Right lobe of liver (tissue), 6 donors: Measurements from ENCODE around the gene MDM1. TPM values are rescaled to one million over a fixed set of nuclear protein-coding genes. Genes with fewer than 3 reads are reported as not detected.

ENCODE experiments used
- ATAC-seq, 4 donors: fragments of 200-7000 bp; cut with Tn5 transposase; one replicate each; pipeline ENCODE4 v1.9.1; 2020; ENCODE audit warnings: mild to moderate bottlenecking in 4 of 4, moderate library complexity in 4 of 4
- DNase-seq, 3 donors: peaks; one replicate each; pipeline ENCODE4 v3.0.0-alpha.2; 2020
- H3K27ac ChIP-seq, 3 donors: fragments of 200-600 bp; one replicate each; pipeline ENCODE4 v1.8.0; 2022
- H3K27me3 ChIP-seq, 2 donors: fragments of 200-600 bp; one replicate each; pipeline ENCODE4 v1.8.0; 2022
- H3K36me3 ChIP-seq, 4 donors: fragments of 200-600 bp; sonication (generic) in 1 of 4; one replicate each; pipeline versions ENCODE4 v1.5.1 to v1.8.0; 2017 to 2022; ENCODE audit warnings: control low read depth in 1 of 4
- H3K4me1 ChIP-seq, 4 donors: fragments of 200-600 bp; sonication (generic) in 1 of 4; one replicate each; pipeline versions ENCODE4 v1.5.1 to v1.8.0; 2017 to 2022; ENCODE audit warnings: control low read depth in 1 of 4
- H3K4me3 ChIP-seq, 3 donors: fragments of 200-600 bp; one replicate each; pipeline ENCODE4 v1.8.0; 2022
- H3K9me3 ChIP-seq, 4 donors: fragments of 200-600 bp; sonication (generic) in 1 of 4; one replicate each; pipeline versions ENCODE4 v1.5.1 to v1.8.0; 2017 to 2022; ENCODE audit warnings: control low read depth in 1 of 4
- CTCF ChIP-seq, 4 donors: fragments of 200-600 bp in 3 of 4; fragments of 450-650 bp in 1 of 4; IDR thresholded peaks; one replicate each; pipeline versions ENCODE4 v1.5.1 to v1.8.0; 2016 to 2022; ENCODE audit warnings: antibody characterized with exemption in 4 of 4, mild to moderate bottlenecking in 2 of 4
- POLR2A ChIP-seq: fragments of 450-650 bp; IDR thresholded peaks from one replicate; pipeline ENCODE4 v1.6.1; 2017; ENCODE audit warnings: antibody characterized with exemption, mild to moderate bottlenecking
- WGBS: methylation state at CpG from one replicate; pipeline ENCODE4 v1.1.6; 2018; ENCODE audit warnings: low coverage, low lambda C conversion rate; ENCODE audit not compliant: insufficient coverage; ENCODE audit errors: missing lambda C conversion rate; 5-methylcytosine and 5-hydroxymethylcytosine counted together
- intact Hi-C, 2 donors: fragments of 100-400 bp; cut with DNase I; formaldehyde crosslinking; loops; one replicate each; pipeline versions ENCODE4 v1.11.2 to v1.14.1; 2022
- total RNA-seq, 6 experiments: library from RNA; depleted of rRNA in 2 of 6; stranded (reverse); fragments of >200 nt in 2 of 6; fragmentation: NEBNext Ultra II Directional in 3 of 6; extraction: Animal tissue kit (Norgen Biotek cat#: 25700) in 3 of 6; gene quantifications; one replicate each; pipeline versions ENCODE4 v1.1.0 to v1.2.4, GENCODE V29; 2016 to 2023
- donor health status: DM: no; HTN: yes; CAD: no.
- donor health status: DM: no; HTN: no; CAD: no.
- donor health status: DM: no; HTN: no; CAD: no.
- donor health status: DM: no; HTN: yes; CAD: no.
- donor health status: DM: no; HTN: yes; CAD: no.

MDM1 gene
- total RNA-seq, 6 experiments from 2014 or later = 2.9 to 6.6 (median 4.1) TPM

DNA sequence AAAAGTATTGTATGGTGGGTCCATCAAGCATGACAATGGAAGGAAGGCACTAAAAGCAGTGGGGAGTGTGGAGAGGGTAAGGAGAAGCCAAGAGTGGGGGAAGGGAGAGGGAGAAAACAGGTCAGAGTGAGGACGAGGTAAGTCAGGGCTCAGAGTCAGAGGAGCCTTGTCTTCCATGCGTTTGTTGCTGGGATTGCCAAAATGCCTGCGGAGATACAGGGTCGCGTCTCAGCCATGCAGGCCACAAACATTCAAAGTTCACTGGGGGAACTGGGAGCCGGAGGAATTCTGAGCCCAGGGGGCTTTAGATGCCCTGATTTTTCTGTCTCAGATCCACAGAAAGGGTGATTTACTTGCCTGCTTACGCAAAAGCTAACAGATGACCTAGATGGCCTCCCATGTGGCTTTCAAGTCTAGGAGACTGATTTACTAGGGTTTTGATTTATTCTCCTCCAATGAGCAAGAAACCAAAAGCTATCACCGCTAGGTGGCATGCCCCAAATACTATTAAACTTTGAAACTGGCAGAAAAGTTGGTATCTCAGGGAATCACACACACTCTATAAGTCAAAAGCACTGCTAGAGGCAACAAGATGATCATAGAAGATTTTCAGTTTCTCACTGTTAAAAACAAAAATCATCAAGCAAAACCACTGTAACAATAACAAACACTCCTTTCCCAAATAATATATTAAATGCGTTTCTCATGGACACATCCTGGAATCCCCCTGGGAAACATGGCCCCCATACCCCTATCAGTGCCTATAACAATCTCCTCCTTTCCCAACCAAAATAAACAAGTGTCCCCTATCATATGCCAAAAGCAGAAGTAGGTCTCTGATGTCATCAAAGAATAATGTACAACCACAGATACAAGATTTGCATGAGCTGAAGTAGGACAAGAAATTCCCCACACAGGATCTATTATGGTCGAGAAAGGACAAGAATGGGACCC is 26.6 kb upstream of the MDM1 start:
- Histone ChIP-seq H3K4me3 (no peak overlapping the region), H3K36me3 (no peaks in the 10 kb centered on the region), H3K9me3 (no peaks in the 10 kb centered on the region), H3K27ac (peak overlapping the region in 2 of 3 donors; percentile 62 to 68), H3K27me3 (no peaks in the 10 kb centered on the region), H3K4me1 (no peaks in the 10 kb centered on the region)
- peak; percentile 98 to 99 (median 98) for ATAC-seq
- TF ChIP-seq CTCF (IDR thresholded peaks at IDR 0.05) (peak; percentile 63 to 91 (median 76)), POLR2A (no peak)
- DNase-seq = peak in 2 of 3 donors; percentile 28 to 77
- WGBS = 13% methylated on average over 7 of the region's 10 CpGs
- intact Hi-C loops = no loop called here

DNA sequence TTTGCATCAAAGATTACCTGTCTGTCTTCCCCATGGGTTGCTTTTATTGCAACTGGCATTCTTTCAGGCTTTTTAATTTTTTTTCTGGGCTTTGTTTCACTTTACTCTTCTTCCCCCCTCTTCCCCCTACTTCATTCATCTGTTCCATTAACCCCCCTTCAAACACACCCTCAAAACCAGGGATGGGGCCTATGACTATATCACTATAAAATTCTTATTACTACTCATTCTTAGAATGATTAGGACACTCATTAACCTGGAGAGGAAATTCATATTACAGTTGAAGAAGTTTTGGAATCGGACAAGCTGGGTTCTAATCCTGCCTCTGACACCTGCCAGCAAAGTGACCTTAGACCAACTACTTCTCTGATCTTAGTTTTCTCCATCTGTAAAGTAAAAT is 24.8 kb upstream of the MDM1 start:
- intact Hi-C loops = no loop called here
- no peak for DNase-seq
- ATAC-seq = no peak

GRCh38 chr12:68356060-68356695 is 24.0 kb upstream of the MDM1 start:
- Histone ChIP-seq H3K27ac (no peak overlapping the region), H3K4me1 (no peaks in the 10 kb centered on the region), H3K9me3 (no peaks in the 10 kb centered on the region), H3K36me3 (no peaks in the 10 kb centered on the region), H3K27me3 (no peaks in the 10 kb centered on the region), H3K4me3 (no peak overlapping the region)
- ATAC-seq (no peak), DNase-seq (no peak)
- TF ChIP-seq POLR2A (no peak), CTCF (IDR thresholded peaks at IDR 0.05) (no peak)
- intact Hi-C loops = no loop called here

More for the DNA sequence above, 24.8 kb upstream of the MDM1 start:
- Histone ChIP-seq H3K36me3 (no peaks in the 10 kb centered on the region), H3K27ac (no peak overlapping the region), H3K4me1 (no peaks in the 10 kb centered on the region), H3K9me3 (no peaks in the 10 kb centered on the region), H3K27me3 (no peaks in the 10 kb centered on the region), H3K4me3 (no peak overlapping the region)
- TF ChIP-seq CTCF (IDR thresholded peaks at IDR 0.05) (no peak), POLR2A (no peak)
- 94% methylated on average over 1 of the region's 1 CpG for whole genome bisulfite sequencing

DNA sequence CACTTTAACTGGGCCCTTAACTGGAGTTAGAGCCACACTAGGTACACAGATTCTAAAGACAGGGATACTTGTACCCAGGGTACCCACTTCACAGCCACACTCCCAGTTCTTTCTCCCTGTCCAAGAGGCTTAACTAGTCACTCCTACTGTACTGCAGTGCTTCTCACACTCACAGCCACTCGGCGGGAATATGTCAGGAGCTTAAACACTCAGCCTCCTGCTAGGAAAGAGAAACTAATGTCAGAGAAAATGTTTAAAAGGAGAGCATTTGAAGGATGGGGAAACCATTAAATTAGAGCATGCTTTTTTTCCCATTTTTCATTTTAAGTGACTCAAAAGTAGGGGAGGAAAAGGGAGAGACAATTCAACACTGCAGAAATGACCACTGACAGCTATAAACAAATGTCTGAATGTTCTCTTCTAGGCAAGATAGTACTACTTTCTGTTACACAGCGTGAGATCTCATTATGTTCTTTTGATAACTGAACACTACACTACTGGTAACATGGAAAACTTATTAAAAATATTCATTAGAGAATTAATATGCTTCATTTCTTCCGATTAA is 22.9 kb upstream of the MDM1 start:
- H3K4me1 ChIP-seq = no peaks in the 10 kb centered on the region
- DNase-seq = no peak
- TF ChIP-seq POLR2A (no peak), CTCF (IDR thresholded peaks at IDR 0.05) (no peak)
- no peaks in the 10 kb centered on the region for H3K36me3 ChIP-seq
- WGBS = 71% methylated on average over 4 of the region's 4 CpGs
- no peak overlapping the region for H3K27ac ChIP-seq
- no peak for ATAC-seq
- no peak overlapping the region for H3K4me3 ChIP-seq
- intact Hi-C loops = no loop called here
- no peaks in the 10 kb centered on the region for H3K27me3 ChIP-seq
- H3K9me3 ChIP-seq = no peaks in the 10 kb centered on the region
